Measurements from ENCODE around the gene CBFA2T3. TPM values are rescaled to one million over a fixed set of nuclear protein-coding genes. Genes with fewer than 3 reads are reported as not detected.

CBFA2T3 gene
- total RNA-seq, 4 donors from 2014 or later = 3.5 to 35.5 (median 6.8) TPM

DNA sequence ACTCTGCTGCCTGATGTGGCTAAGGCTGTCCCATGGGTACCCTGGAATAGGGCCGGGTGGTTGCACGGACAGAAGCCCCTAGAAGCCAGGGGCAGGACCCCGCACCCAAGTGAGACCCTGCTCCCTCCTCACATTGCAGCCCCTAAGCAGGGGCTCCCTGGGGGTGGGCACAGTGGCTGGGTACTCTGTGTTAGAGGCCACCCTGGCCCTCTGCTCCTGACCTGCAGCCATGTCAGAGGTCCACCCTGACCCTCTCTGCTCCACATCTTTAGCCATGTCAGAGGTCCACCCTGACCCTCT is 2.1 kb downstream of the CBFA2T3 start:
- Histone ChIP-seq H3K4me1 (peaks cover 0 to 49% (median 14%) of the 10 kb centered on the region in 4 donors), H3K4me3 (peak overlapping the region in 2 of 4 donors; percentile 33 to 54), H3K27ac (peak overlapping the region in 1 of 4 donors; percentile 89), H3K36me3 (no peaks in the 10 kb centered on the region), H3K9me3 (no peaks in the 10 kb centered on the region), H3K27me3 (no peaks in the 10 kb centered on the region)
- DNase-seq = no peak
- no peak for TF ChIP-seq POLR2A (IDR thresholded peaks at IDR 0.05)
- TF ChIP-seq, protein P1, sequence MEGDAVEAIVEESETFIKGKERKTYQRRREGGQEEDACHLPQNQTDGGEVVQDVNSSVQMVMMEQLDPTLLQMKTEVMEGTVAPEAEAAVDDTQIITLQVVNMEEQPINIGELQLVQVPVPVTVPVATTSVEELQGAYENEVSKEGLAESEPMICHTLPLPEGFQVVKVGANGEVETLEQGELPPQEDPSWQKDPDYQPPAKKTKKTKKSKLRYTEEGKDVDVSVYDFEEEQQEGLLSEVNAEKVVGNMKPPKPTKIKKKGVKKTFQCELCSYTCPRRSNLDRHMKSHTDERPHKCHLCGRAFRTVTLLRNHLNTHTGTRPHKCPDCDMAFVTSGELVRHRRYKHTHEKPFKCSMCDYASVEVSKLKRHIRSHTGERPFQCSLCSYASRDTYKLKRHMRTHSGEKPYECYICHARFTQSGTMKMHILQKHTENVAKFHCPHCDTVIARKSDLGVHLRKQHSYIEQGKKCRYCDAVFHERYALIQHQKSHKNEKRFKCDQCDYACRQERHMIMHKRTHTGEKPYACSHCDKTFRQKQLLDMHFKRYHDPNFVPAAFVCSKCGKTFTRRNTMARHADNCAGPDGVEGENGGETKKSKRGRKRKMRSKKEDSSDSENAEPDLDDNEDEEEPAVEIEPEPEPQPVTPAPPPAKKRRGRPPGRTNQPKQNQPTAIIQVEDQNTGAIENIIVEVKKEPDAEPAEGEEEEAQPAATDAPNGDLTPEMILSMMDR (IDR thresholded peaks at IDR 0.05) = no peak

- Histone ChIP-seq H3K9me3 (no peaks in the 10 kb centered on the region), H3K36me3 (no peaks in the 10 kb centered on the region), H3K27me3 (no peaks in the 10 kb centered on the region), H3K4me1 (peaks cover 0 to 55% (median 16%) of the 10 kb centered on the region in 4 donors), H3K4me3 (peak overlapping the region in 1 of 4 donors; percentile 54), H3K27ac (peak overlapping the region in 1 of 4 donors; percentile 89)
- no peak for TF ChIP-seq POLR2A (IDR thresholded peaks at IDR 0.05)
- TF ChIP-seq, protein P1 (IDR thresholded peaks at IDR 0.05) = no peak
- no peak for DNase-seq
These were observed 2.7 kb downstream of the CBFA2T3 start for GRCh38 chr16:88974080-88974915.

- Histone ChIP-seq H3K36me3 (no peaks in the 10 kb centered on the region), H3K9me3 (no peaks in the 10 kb centered on the region), H3K4me1 (peaks cover 0 to 63% (median 18%) of the 10 kb centered on the region in 4 donors), H3K4me3 (peak overlapping the region in 1 of 4 donors; percentile 54), H3K27me3 (no peaks in the 10 kb centered on the region), H3K27ac (peak overlapping the region in 1 of 4 donors; percentile 89)
- TF ChIP-seq POLR2A (IDR thresholded peaks at IDR 0.05) = no peak
- TF ChIP-seq, protein P1 (IDR thresholded peaks at IDR 0.05) = no peak
- no peak for DNase-seq
These were observed 3.5 kb downstream of the CBFA2T3 start for GRCh38 chr16:88973415-88974050.

DNA sequence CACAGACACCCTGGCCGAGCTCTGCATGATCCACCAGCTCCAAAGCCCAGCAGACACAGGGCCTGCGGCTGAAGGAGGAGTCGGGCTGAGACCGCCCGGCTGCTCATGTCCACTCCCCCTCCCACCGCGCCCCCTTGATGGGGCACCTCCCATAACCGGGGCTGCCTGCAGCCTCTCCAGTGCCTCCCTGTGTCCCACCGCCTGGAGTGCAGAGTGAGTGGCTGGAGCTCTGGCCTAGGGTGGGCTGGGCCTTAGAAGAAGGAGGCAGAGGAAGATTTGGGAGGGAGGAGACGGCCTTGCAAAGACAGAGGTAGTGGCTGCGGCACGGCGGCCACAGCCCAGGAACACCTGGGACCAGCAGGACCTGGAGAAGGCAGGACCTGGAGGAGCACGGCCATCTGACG is 4.0 kb downstream of the CBFA2T3 start:
- Histone ChIP-seq H3K4me1 (peaks cover 0 to 60% (median 18%) of the 10 kb centered on the region in 4 donors), H3K36me3 (no peaks in the 10 kb centered on the region), H3K27ac (peak overlapping the region in 1 of 4 donors; percentile 89), H3K27me3 (no peaks in the 10 kb centered on the region), H3K4me3 (peak overlapping the region in 1 of 4 donors; percentile 18), H3K9me3 (no peaks in the 10 kb centered on the region)
- no peak for DNase-seq
- TF ChIP-seq, protein P1 (IDR thresholded peaks at IDR 0.05) = no peak
- TF ChIP-seq POLR2A (IDR thresholded peaks at IDR 0.05) = no peak

GRCh38 chr16:88972349-88972748 is 4.7 kb downstream of the CBFA2T3 start:
- H3K27me3 ChIP-seq = no peaks in the 10 kb centered on the region
- peaks cover 0 to 59% (median 14%) of the 10 kb centered on the region in 4 donors for H3K4me1 ChIP-seq
- H3K27ac ChIP-seq = peak overlapping the region in 1 of 4 donors; percentile 89
- H3K9me3 ChIP-seq = no peaks in the 10 kb centered on the region
- no peaks in the 10 kb centered on the region for H3K36me3 ChIP-seq
- peak overlapping the region in 1 of 4 donors; percentile 18 for H3K4me3 ChIP-seq
- TF ChIP-seq POLR2A (IDR thresholded peaks at IDR 0.05) = no peak
- TF ChIP-seq, protein P1 (IDR thresholded peaks at IDR 0.05) = no peak
- no peak for DNase-seq
